ENCODE data around the gene UBR2.
"Not testable (repeated sequence)": the region's sequence is repeated elsewhere in the genome, so short reads cannot be mapped to it uniquely, and the experiment has no call there.

The UBR2 gene

GRCh38 chr6:42697268-42697655 is 133.4 kb downstream of the UBR2 start:
- Histone ChIP-seq H3K4me1 (ENCODE audit: control insufficient read depth, insufficient read depth, low read length) (peaks cover 41% of the 10 kb centered on the region), H3K36me3 (ENCODE audit: insufficient read depth, low read length) (peaks cover 13% of the 10 kb centered on the region), H3K4me2 (ENCODE audit: low read length) (no peak overlapping the region), H3K9ac (ENCODE audit: low read depth, low read length) (no peak overlapping the region), H3K27me3 (ENCODE audit: control insufficient read depth, insufficient read depth, low read length) (no peaks in the 10 kb centered on the region), H3K9me3 (replicated peaks; ENCODE audit: low read length) (no peaks in the 10 kb centered on the region), H3K4me3 (ENCODE audit: low read length) (no peak overlapping the region)

DNA sequence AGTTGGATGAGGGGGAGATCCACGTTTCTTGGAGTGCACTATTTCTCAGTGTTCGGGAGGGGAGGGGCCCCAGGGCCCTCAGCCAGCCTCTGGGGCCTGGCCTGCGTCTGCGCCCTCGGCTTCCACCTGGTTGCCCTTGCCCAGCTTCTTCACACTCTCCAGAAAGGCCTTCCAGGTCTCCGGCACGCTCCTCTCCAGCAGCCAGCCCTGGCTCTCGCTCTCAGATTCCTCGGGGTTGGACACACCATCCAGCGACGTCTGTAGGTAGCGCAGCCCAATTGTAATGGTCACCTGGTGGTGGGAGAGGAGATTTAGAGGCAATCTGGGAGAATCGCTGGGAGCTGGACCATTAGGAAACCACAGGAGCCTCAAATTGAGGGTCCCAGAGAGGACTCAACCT is 134.4 kb downstream of the UBR2 start:
- no peak overlapping the region for H3K4me2 ChIP-seq (ENCODE audit: low read length)
- H3K27me3 ChIP-seq (ENCODE audit: control insufficient read depth, insufficient read depth, low read length): no peaks in the 10 kb centered on the region
- no peak overlapping the region for H3K9ac ChIP-seq (ENCODE audit: low read depth, low read length)
- H3K4me1 ChIP-seq (ENCODE audit: control insufficient read depth, insufficient read depth, low read length): peaks cover 32% of the 10 kb centered on the region
- H3K9me3 ChIP-seq (replicated peaks; ENCODE audit: low read length): no peaks in the 10 kb centered on the region
- peaks cover 7% of the 10 kb centered on the region for H3K36me3 ChIP-seq (ENCODE audit: insufficient read depth, low read length)
- H3K4me3 ChIP-seq (ENCODE audit: low read length): no peak overlapping the region

- Histone ChIP-seq H3K9me3 (replicated peaks; ENCODE audit: low read length) (no peaks in the 10 kb centered on the region), H3K4me2 (ENCODE audit: low read length) (no peak overlapping the region), H3K36me3 (ENCODE audit: insufficient read depth, low read length) (no peaks in the 10 kb centered on the region), H3K27me3 (ENCODE audit: control insufficient read depth, insufficient read depth, low read length) (no peaks in the 10 kb centered on the region), H3K4me1 (ENCODE audit: control insufficient read depth, insufficient read depth, low read length) (no peaks in the 10 kb centered on the region), H3K9ac (ENCODE audit: low read depth, low read length) (no peak overlapping the region), H3K4me3 (ENCODE audit: low read length) (no peak overlapping the region)
These were observed 138.4 kb downstream of the UBR2 start for GRCh38 chr6:42702200-42702599.

DNA sequence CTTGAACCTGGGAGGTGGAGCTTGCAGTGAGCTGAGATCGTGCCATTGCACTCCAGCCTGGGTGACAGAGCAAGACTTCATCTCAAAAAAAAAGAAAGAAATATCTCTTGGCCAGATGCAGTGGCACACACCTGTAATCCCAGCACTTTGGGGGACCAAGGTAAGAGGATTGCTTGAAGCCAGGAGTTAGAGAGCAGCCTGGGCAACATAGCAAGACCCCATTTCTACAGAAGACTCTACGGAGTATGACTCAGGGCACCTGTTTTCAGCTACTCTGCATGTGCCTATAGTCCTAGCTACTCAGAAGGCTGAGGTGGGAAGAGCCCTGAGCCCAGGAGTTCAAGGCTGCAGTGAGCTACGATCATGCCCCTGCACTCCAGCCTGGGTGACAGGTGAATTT is 139.0 kb downstream of the UBR2 start:
- not testable (repeated sequence) for H3K36me3 ChIP-seq (ENCODE audit: insufficient read depth, low read length); H3K9me3 ChIP-seq (replicated peaks; ENCODE audit: low read length); H3K9ac ChIP-seq (ENCODE audit: low read depth, low read length); H3K4me2 ChIP-seq (ENCODE audit: low read length); H3K27me3 ChIP-seq (ENCODE audit: control insufficient read depth, insufficient read depth, low read length); H3K4me3 ChIP-seq (ENCODE audit: low read length); H3K4me1 ChIP-seq (ENCODE audit: control insufficient read depth, insufficient read depth, low read length)

DNA sequence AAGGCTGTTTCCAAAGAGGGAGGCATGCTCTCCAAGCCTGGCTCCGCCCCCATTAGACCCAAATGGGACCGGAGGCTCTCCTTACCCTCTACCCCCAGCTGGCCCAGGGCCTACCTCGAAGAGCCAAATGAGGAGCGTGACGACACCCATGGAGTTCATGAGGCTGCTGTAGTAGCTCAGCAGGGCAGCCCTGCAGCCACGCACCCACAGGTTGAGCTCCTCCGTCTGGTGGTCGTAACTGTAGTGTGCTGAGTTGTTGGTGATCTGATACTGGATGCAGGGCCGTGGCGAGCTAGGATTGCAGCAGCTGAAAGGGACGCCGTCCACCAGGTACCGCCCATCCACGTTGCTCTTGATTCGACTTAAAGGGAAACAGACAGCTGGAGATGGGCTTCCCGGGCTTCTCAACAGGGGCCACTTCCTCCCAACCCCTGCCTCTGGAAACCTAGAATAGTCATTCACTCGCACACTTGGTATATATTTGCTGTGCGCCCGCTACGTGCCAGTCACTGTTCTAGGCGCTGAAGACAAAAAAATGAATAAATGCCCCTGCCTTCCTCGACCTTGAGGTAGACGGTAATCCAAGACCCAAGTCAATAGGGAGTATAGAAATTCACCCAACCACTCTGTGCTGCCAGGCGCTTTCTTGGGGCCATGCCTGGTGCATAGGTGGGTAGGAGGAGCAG is 140.6 kb downstream of the UBR2 start:
- H3K4me1 ChIP-seq (ENCODE audit: control insufficient read depth, insufficient read depth, low read length): no peaks in the 10 kb centered on the region
- H3K4me3 ChIP-seq (ENCODE audit: low read length): peak overlapping the region; percentile 72
- no peaks in the 10 kb centered on the region for H3K9me3 ChIP-seq (replicated peaks; ENCODE audit: low read length)
- no peaks in the 10 kb centered on the region for H3K27me3 ChIP-seq (ENCODE audit: control insufficient read depth, insufficient read depth, low read length)
- peak overlapping the region; percentile 54 for H3K9ac ChIP-seq (ENCODE audit: low read depth, low read length)
- H3K4me2 ChIP-seq (ENCODE audit: low read length): peak overlapping the region; percentile 50
- no peaks in the 10 kb centered on the region for H3K36me3 ChIP-seq (ENCODE audit: insufficient read depth, low read length)

DNA sequence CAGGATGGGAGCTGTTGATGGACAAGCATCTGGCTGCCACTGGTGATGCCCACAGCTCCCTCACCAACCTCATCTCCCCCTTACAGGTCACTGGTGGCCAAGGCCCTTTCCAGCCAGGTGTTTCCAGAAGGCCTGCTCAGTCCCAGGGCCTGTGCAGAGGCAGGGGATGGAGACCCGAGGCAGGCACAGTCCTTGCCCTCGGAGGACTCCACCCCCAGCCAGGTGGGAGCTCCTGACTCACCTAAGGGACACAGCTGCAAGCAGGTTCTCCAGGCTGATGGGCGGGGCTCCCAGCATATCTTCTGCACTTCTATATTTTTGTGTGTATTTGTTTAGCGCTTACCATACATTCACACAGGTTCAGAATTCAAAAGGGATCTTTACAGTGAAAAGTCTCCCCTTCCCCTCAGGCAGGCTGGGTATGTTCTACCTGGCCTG is 141.1 kb downstream of the UBR2 start:
- Histone ChIP-seq H3K4me3 (ENCODE audit: low read length) (no peak overlapping the region), H3K27me3 (ENCODE audit: control insufficient read depth, insufficient read depth, low read length) (no peaks in the 10 kb centered on the region), H3K9me3 (replicated peaks; ENCODE audit: low read length) (no peaks in the 10 kb centered on the region), H3K36me3 (ENCODE audit: insufficient read depth, low read length) (no peaks in the 10 kb centered on the region), H3K4me2 (ENCODE audit: low read length) (no peak overlapping the region), H3K4me1 (ENCODE audit: control insufficient read depth, insufficient read depth, low read length) (no peaks in the 10 kb centered on the region), H3K9ac (ENCODE audit: low read depth, low read length) (no peak overlapping the region)

DNA sequence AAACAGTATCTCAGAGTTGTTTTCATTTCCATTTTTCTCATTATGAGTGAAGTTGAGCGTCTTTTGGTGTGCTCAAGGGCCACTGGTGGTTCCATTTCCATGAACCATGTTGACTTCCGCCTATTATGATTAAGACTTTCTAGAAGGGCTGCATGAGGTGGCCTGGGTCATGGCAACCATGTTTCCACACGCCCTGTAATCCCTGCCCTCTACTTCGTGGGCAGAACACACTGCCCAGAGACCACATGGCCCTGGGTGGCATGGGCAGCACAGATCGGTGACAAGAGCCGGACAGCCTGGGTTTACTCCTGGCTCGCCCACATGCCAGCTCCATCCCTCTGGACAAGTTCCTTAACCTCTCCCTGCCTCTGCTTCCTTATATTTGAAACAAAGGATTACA is 143.8 kb downstream of the UBR2 start:
- Histone ChIP-seq H3K4me2 (ENCODE audit: low read length) (no peak overlapping the region), H3K9me3 (replicated peaks; ENCODE audit: low read length) (no peaks in the 10 kb centered on the region), H3K4me1 (ENCODE audit: control insufficient read depth, insufficient read depth, low read length) (no peaks in the 10 kb centered on the region), H3K36me3 (ENCODE audit: insufficient read depth, low read length) (no peaks in the 10 kb centered on the region), H3K4me3 (ENCODE audit: low read length) (no peak overlapping the region), H3K27me3 (ENCODE audit: control insufficient read depth, insufficient read depth, low read length) (no peaks in the 10 kb centered on the region), H3K9ac (ENCODE audit: low read depth, low read length) (no peak overlapping the region)

DNA sequence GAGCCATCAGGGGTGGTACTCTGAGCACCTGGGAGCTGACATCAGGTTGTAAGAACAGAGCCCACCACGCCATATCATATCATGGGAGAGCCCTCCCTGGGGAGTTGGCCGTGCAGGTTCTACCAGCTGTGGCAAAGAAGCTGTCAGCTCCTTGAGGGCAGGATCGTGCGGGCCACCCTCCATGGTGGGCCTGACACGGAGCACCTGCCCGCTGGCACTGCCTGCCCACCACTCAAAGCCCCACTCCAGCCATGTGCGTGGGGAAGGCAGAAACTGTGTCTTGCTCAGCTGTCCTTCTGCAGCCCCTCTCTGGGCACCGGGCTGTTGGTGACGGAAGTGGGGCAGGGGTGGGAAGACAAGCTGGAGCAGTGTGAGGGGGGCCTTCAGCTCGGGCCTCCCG is 144.3 kb downstream of the UBR2 start:
- Histone ChIP-seq H3K4me3 (ENCODE audit: low read length) (no peak overlapping the region), H3K27me3 (ENCODE audit: control insufficient read depth, insufficient read depth, low read length) (no peaks in the 10 kb centered on the region), H3K9me3 (replicated peaks; ENCODE audit: low read length) (no peaks in the 10 kb centered on the region), H3K4me2 (ENCODE audit: low read length) (no peak overlapping the region), H3K36me3 (ENCODE audit: insufficient read depth, low read length) (no peaks in the 10 kb centered on the region), H3K9ac (ENCODE audit: low read depth, low read length) (no peak overlapping the region), H3K4me1 (ENCODE audit: control insufficient read depth, insufficient read depth, low read length) (no peaks in the 10 kb centered on the region)

DNA sequence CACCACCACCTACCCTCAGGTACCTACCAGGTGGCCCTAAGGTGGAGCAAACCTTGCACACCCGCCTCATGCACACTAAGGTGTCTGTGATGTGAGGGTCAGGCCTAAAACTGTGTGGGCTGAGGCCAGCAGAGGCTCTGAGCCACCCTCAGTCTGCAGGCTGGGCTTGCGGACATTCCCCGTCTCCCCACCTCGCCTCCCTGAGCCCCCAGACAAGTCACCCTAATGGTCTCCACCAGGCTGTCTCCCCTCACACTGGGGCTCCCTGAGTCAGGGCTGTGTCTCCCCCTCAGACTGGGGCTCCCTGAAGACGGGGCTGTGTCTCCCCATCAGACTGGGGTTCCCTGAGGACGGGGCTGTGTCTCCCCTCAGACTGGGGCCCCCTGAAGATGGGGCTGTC is 146.0 kb downstream of the UBR2 start:
- peaks cover 8% of the 10 kb centered on the region for H3K4me1 ChIP-seq (ENCODE audit: control insufficient read depth, insufficient read depth, low read length)
- H3K36me3 ChIP-seq (ENCODE audit: insufficient read depth, low read length): no peaks in the 10 kb centered on the region
- H3K4me2 ChIP-seq (ENCODE audit: low read length): no peak overlapping the region
- H3K4me3 ChIP-seq (ENCODE audit: low read length): no peak overlapping the region
- no peak overlapping the region for H3K9ac ChIP-seq (ENCODE audit: low read depth, low read length)
- no peaks in the 10 kb centered on the region for H3K27me3 ChIP-seq (ENCODE audit: control insufficient read depth, insufficient read depth, low read length)
- no peaks in the 10 kb centered on the region for H3K9me3 ChIP-seq (replicated peaks; ENCODE audit: low read length)

- Histone ChIP-seq H3K9me3 (replicated peaks; ENCODE audit: low read length) (no peaks in the 10 kb centered on the region), H3K9ac (ENCODE audit: low read depth, low read length) (no peak overlapping the region), H3K27me3 (ENCODE audit: control insufficient read depth, insufficient read depth, low read length) (no peaks in the 10 kb centered on the region), H3K4me3 (ENCODE audit: low read length) (no peak overlapping the region), H3K4me1 (ENCODE audit: control insufficient read depth, insufficient read depth, low read length) (peaks cover 8% of the 10 kb centered on the region), H3K36me3 (ENCODE audit: insufficient read depth, low read length) (no peaks in the 10 kb centered on the region), H3K4me2 (ENCODE audit: low read length) (no peak overlapping the region)
These were observed 146.5 kb downstream of the UBR2 start for GRCh38 chr6:42710316-42710715.

DNA sequence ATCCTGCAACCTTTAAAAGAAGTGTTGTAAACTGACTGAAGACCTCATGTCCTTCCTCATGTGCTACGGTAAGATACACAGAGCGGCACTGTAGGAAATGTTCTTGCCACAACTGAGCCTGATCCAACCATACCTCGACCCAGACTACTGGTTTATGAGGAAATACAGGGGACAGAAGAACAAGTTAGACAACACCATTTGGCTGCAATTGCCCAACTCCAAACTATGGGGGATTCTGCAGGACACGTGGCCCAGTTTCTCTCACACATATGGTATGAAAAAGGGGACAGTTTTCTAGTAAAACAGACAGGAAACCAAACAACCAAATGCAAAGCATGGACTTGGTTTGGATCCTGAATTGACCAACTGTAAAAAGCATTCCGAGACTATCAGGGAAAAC is 148.1 kb downstream of the UBR2 start:
- Histone ChIP-seq H3K36me3 (ENCODE audit: insufficient read depth, low read length) (no peaks in the 10 kb centered on the region), H3K4me1 (ENCODE audit: control insufficient read depth, insufficient read depth, low read length) (peaks cover 8% of the 10 kb centered on the region), H3K9me3 (replicated peaks; ENCODE audit: low read length) (no peaks in the 10 kb centered on the region), H3K4me3 (ENCODE audit: low read length) (no peak overlapping the region), H3K4me2 (ENCODE audit: low read length) (no peak overlapping the region), H3K27me3 (ENCODE audit: control insufficient read depth, insufficient read depth, low read length) (no peaks in the 10 kb centered on the region), H3K9ac (ENCODE audit: low read depth, low read length) (no peak overlapping the region)

DNA sequence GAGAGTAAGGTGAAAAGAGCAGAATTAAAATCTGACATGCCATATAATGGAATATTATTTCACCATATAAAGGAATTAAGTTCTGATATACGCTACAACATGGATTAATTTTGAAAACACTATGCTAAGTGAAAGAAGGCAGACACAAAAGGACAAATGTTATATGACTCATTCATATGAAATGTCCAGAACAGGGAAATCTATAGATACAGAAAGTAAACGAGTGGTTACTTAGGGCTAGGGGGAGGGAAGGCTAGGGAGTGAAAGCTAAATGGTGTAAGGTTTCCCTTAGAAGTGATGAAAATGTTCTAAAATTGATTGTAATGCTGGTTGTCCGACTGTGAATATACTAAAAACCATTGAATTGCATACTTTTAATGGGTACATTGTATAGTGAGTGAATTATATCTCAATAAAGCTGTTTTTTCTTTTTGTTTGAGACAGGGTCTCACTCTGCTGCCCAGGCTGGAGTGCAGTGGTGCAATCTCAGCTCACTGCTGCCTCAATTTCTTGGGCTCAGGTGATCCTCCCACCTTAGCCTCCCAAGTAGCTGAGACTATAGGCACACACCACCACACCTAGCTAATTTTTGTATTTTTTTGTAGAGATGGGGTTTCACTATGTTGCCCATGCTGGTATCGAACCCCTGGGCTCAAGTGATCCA is 150.4 kb downstream of the UBR2 start:
- H3K4me3 ChIP-seq (ENCODE audit: low read length): no peak overlapping the region
- H3K27me3 ChIP-seq (ENCODE audit: control insufficient read depth, insufficient read depth, low read length): no peaks in the 10 kb centered on the region
- H3K9me3 ChIP-seq (replicated peaks; ENCODE audit: low read length): no peaks in the 10 kb centered on the region

More for the DNA sequence above, 150.4 kb downstream of the UBR2 start:
- Histone ChIP-seq H3K36me3 (ENCODE audit: insufficient read depth, low read length) (no peaks in the 10 kb centered on the region), H3K4me2 (ENCODE audit: low read length) (peak overlapping the region; percentile 0), H3K4me1 (ENCODE audit: control insufficient read depth, insufficient read depth, low read length) (peaks cover 8% of the 10 kb centered on the region), H3K9ac (ENCODE audit: low read depth, low read length) (no peak overlapping the region)
